H9 (cell line): ENCODE results near the gene MSLN. TPM values are rescaled to one million over a fixed set of nuclear protein-coding genes. Genes with fewer than 3 reads are reported as not detected.

Source experiments
- DNase-seq: peaks from one replicate; pipeline ENCODE4 v3.0.0-alpha.2; 2017
- H2AFZ ChIP-seq: one replicate; pipeline ENCODE4 v1.6.1; 2013; ENCODE audit warnings: mild to moderate bottlenecking, low read length, control low read depth, moderate library complexity
- H2AK5ac ChIP-seq: 2 replicates; pipeline ENCODE4 v1.6.1; 2013; ENCODE audit warnings: low read length, control low read depth, mixed read lengths; ENCODE audit not compliant: insufficient read length
- H2BK120ac ChIP-seq: one replicate; pipeline ENCODE4 v1.6.1; 2013; ENCODE audit warnings: low read depth, mild to moderate bottlenecking, low read length, control low read depth, inconsistent platforms; ENCODE audit not compliant: poor library complexity, severe bottlenecking
- H2BK12ac ChIP-seq: 2 replicates; pipeline ENCODE4 v1.6.1; 2013; ENCODE audit warnings: low read length, control low read depth, mixed read lengths, low read depth; ENCODE audit not compliant: insufficient read length
- H2BK15ac ChIP-seq: 2 replicates; pipeline ENCODE4 v1.6.1; 2013; ENCODE audit warnings: low read depth, low read length, control low read depth
- H2BK20ac ChIP-seq: one replicate; pipeline ENCODE4 v1.6.1; 2013; ENCODE audit warnings: low read depth, mild to moderate bottlenecking, low read length, control low read depth, inconsistent platforms; ENCODE audit not compliant: poor library complexity, severe bottlenecking
- H2BK5ac ChIP-seq: 2 replicates; pipeline ENCODE4 v1.6.1; 2013; ENCODE audit warnings: low read length, control low read depth, mixed read lengths; ENCODE audit not compliant: insufficient read length
- H3K14ac ChIP-seq: 2 replicates; pipeline ENCODE4 v1.6.1; 2013; ENCODE audit warnings: low read length, control low read depth; ENCODE audit not compliant: insufficient read depth
- H3K18ac ChIP-seq: 2 replicates; pipeline ENCODE4 v1.6.1; 2013; ENCODE audit warnings: low read depth, mild to moderate bottlenecking, mixed read lengths, low read length, control low read depth; ENCODE audit not compliant: insufficient read length
- H3K23ac ChIP-seq: 2 replicates; pipeline ENCODE4 v1.6.1; 2013; ENCODE audit warnings: low read length, control low read depth, mixed read lengths, low read depth; ENCODE audit not compliant: insufficient read length
- H3K23me2 ChIP-seq: 2 replicates; pipeline ENCODE4 v1.6.1; 2013; ENCODE audit warnings: low read depth, mild to moderate bottlenecking, mixed read lengths, low read length, control low read depth; ENCODE audit not compliant: insufficient read length, poor library complexity, severe bottlenecking
- H3K27ac ChIP-seq: 2 replicates; pipeline ENCODE4 v1.5.1; 2013; ENCODE audit warnings: low read length, control low read depth, mixed read lengths, low read depth; ENCODE audit not compliant: insufficient read length
- H3K27me3 ChIP-seq: 2 replicates; pipeline ENCODE4 v1.6.1; 2013; ENCODE audit warnings: low read length, control low read depth, inconsistent platforms; ENCODE audit not compliant: insufficient read depth
- H3K4ac ChIP-seq: 2 replicates; pipeline ENCODE4 v1.6.1; 2013; ENCODE audit warnings: low read depth, mild to moderate bottlenecking, control low read depth, inconsistent platforms, low read length, moderate library complexity
- H3K4me1 ChIP-seq: 2 replicates; pipeline ENCODE4 v1.6.1; 2013; ENCODE audit warnings: low read length, control low read depth, inconsistent platforms; ENCODE audit not compliant: insufficient read depth
- H3K4me2 ChIP-seq: 2 replicates; pipeline ENCODE4 v1.6.1; 2013; ENCODE audit warnings: low read length, control low read depth, mixed read lengths; ENCODE audit not compliant: insufficient read length, insufficient read depth
- H3K56ac ChIP-seq: 2 replicates; pipeline ENCODE4 v1.6.1; 2013; ENCODE audit warnings: low read depth, mild to moderate bottlenecking, mixed read lengths, low read length, control low read depth; ENCODE audit not compliant: insufficient read length
- H3K79me1 ChIP-seq: 2 replicates; pipeline ENCODE4 v1.6.1; 2013; ENCODE audit warnings: low read depth, mild to moderate bottlenecking, moderate library complexity, low read length, control low read depth, inconsistent platforms; ENCODE audit not compliant: insufficient read depth, poor library complexity, severe bottlenecking
- H3K79me2 ChIP-seq: 2 replicates; pipeline ENCODE4 v1.6.1; 2013; ENCODE audit warnings: low read length, control low read depth, inconsistent platforms; ENCODE audit not compliant: insufficient read depth
- H3K9ac ChIP-seq: 2 replicates; pipeline ENCODE4 v1.6.1; 2013; ENCODE audit warnings: low read length, control low read depth, mixed read lengths; ENCODE audit not compliant: insufficient read length; ENCODE audit errors: extremely low read depth
- H3K9me3 ChIP-seq: one replicate; pipeline ENCODE4 v1.6.1; 2013; ENCODE audit warnings: low read depth, low read length, inconsistent platforms; ENCODE audit not compliant: control insufficient read depth
- H3T11ph ChIP-seq: one replicate; pipeline ENCODE4 v1.6.1; 2013; ENCODE audit warnings: mild to moderate bottlenecking, low read length, control low read depth, inconsistent platforms
- H4K20me1 ChIP-seq: one replicate; pipeline ENCODE4 v1.6.1; 2013; ENCODE audit not compliant: control insufficient read depth, insufficient read length, insufficient read depth
- H4K5ac ChIP-seq: 2 replicates; pipeline ENCODE4 v1.6.1; 2013; ENCODE audit warnings: low read depth, mild to moderate bottlenecking, mixed read lengths, low read length, control low read depth; ENCODE audit not compliant: insufficient read length
- H4K8ac ChIP-seq: replicated peaks from 2 replicates; pipeline ENCODE4 v1.6.1; 2013; ENCODE audit warnings: low read length, control low read depth, mixed read lengths, low read depth; ENCODE audit not compliant: insufficient read length
- H4K91ac ChIP-seq: 2 replicates; pipeline ENCODE4 v1.6.1; 2013; ENCODE audit warnings: low read depth, mild to moderate bottlenecking, moderate library complexity, mixed read lengths, low read length, control low read depth; ENCODE audit not compliant: insufficient read length
- H3K27ac Mint-ChIP-seq, 3 experiments: 2 replicates in 2 of 3; 3 replicates in 1 of 3; pipeline ENCODE4 v1.8.0; 2020 to 2021; ENCODE audit warnings: mixed read lengths in 3 of 3, mild to moderate bottlenecking in 1 of 3, moderate library complexity in 1 of 3
- H3K27me3 Mint-ChIP-seq: 2 replicates; pipeline ENCODE4 v1.8.0; 2021; ENCODE audit warnings: low read depth, mild to moderate bottlenecking, moderate library complexity, mixed read lengths
- H3K36me3 Mint-ChIP-seq, 3 experiments: 2 replicates in 2 of 3; 3 replicates in 1 of 3; pipeline ENCODE4 v1.8.0; 2020 to 2021; ENCODE audit warnings: low read depth in 3 of 3, mixed read lengths in 3 of 3; ENCODE audit not compliant: insufficient read depth in 1 of 3
- H3K4me1 Mint-ChIP-seq, 2 experiments: 2 replicates each; pipeline ENCODE4 v1.8.0; 2020; ENCODE audit warnings: mixed read lengths in 2 of 2
- H3K4me3 Mint-ChIP-seq, 2 experiments: 2 replicates in 1 of 2; 3 replicates in 1 of 2; pipeline ENCODE4 v1.8.0; 2020 to 2021; ENCODE audit warnings: mild to moderate bottlenecking in 2 of 2, mixed read lengths in 2 of 2, moderate library complexity in 1 of 2
- H3K9me3 Mint-ChIP-seq, 2 experiments: 2 replicates in 1 of 2; 3 replicates in 1 of 2; pipeline ENCODE4 v1.8.0; 2020; ENCODE audit warnings: mild to moderate bottlenecking in 2 of 2, mixed read lengths in 2 of 2, moderate library complexity in 1 of 2
- WGBS: extraction: QIAGEN DNeasy Blood & Tissue Kit; methylation state at CpG from one replicate; pipeline ENCODE4 v1.1.7; 2013; ENCODE audit warnings: missing lambda C conversion rate, low lambda C conversion rate, mixed read lengths; ENCODE audit not compliant: insufficient read length; ENCODE audit errors: extremely low coverage; 5-methylcytosine and 5-hydroxymethylcytosine counted together
- total RNA-seq: library from RNA; stranded (reverse); gene quantifications from 2 replicates; pipeline ENCODE4 v1.2.1, GENCODE V29; 2021
- TF ChIP-seq, protein P1 (sequence below): fragments of 200-600 bp; sonication (generic); conservative IDR thresholded peaks from 3 replicates; pipeline ENCODE4 v1.8.0; 2021; ENCODE audit warnings: antibody characterized with exemption, mild to moderate bottlenecking

Gene MSLN
- total RNA-seq, 1 experiment from 2014 or later = 0.22 TPM

DNA sequence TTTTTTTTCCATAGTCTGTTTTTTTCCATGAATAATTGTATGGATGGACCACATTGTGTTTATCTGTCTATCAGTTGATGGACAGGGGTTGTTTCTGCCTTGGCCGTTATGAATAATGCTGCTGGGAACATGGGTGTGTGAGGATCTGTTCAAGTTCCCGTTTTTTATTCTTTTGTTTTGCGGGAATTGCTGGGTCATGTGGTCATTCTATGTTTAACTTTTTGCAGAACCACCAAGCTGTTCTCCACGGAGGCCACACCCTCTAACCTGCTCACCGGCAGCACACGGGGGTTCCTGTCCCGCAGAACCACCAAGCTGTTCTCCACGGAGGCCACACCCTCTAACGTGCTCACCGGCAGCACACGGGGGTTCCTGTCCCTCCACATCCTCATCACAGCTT is 5.9 kb upstream of the MSLN start:
- H3K27me3 ChIP-seq = no peaks in the 10 kb centered on the region
- no peaks in the 10 kb centered on the region for H3K4me1 ChIP-seq
- no peaks in the 10 kb centered on the region for H3K23me2 ChIP-seq
- H3T11ph ChIP-seq = no peak overlapping the region
- peaks cover 36% of the 10 kb centered on the region for H3K27me3 Mint-ChIP-seq
- no peak overlapping the region for H3K27ac ChIP-seq
- no peak overlapping the region for H2AK5ac ChIP-seq
- H3K23ac ChIP-seq = no peak overlapping the region
- H2BK5ac ChIP-seq = no peak overlapping the region
- no peaks in the 10 kb centered on the region for H3K79me2 ChIP-seq
- no peaks in the 10 kb centered on the region for H3K36me3 Mint-ChIP-seq
- H4K8ac ChIP-seq = no peak overlapping the region
- no peak overlapping the region for H3K4me2 ChIP-seq
- no peaks in the 10 kb centered on the region for H3K79me1 ChIP-seq
- no peak overlapping the region for H3K56ac ChIP-seq
- H3K4ac ChIP-seq = no peak overlapping the region
- no peak overlapping the region for H3K18ac ChIP-seq
- H3K4me3 Mint-ChIP-seq = no peak overlapping the region
- no CpG with 5 or more reads among the region's 11 CpGs for WGBS
- DNase-seq = no peak
- no peak overlapping the region for H2BK12ac ChIP-seq
- H3K9ac ChIP-seq = no peak overlapping the region
- no peak overlapping the region for H4K5ac ChIP-seq
- H2AFZ ChIP-seq = no peak overlapping the region
- H3K27ac Mint-ChIP-seq = no peak overlapping the region
- H3K9me3 ChIP-seq = no peaks in the 10 kb centered on the region
- H4K20me1 ChIP-seq = no peaks in the 10 kb centered on the region
- no peaks in the 10 kb centered on the region; a peak in 1 of 5 replicates for H3K9me3 Mint-ChIP-seq
- H2BK120ac ChIP-seq = no peak overlapping the region
- H3K14ac ChIP-seq = no peak overlapping the region
- TF ChIP-seq, protein P1, sequence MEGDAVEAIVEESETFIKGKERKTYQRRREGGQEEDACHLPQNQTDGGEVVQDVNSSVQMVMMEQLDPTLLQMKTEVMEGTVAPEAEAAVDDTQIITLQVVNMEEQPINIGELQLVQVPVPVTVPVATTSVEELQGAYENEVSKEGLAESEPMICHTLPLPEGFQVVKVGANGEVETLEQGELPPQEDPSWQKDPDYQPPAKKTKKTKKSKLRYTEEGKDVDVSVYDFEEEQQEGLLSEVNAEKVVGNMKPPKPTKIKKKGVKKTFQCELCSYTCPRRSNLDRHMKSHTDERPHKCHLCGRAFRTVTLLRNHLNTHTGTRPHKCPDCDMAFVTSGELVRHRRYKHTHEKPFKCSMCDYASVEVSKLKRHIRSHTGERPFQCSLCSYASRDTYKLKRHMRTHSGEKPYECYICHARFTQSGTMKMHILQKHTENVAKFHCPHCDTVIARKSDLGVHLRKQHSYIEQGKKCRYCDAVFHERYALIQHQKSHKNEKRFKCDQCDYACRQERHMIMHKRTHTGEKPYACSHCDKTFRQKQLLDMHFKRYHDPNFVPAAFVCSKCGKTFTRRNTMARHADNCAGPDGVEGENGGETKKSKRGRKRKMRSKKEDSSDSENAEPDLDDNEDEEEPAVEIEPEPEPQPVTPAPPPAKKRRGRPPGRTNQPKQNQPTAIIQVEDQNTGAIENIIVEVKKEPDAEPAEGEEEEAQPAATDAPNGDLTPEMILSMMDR = no peak
- no peak overlapping the region for H2BK20ac ChIP-seq
- peaks cover 25 to 33% of the 10 kb centered on the region in 2 experiments for H3K4me1 Mint-ChIP-seq
- no peak overlapping the region for H2BK15ac ChIP-seq
- no peak overlapping the region for H4K91ac ChIP-seq
